Testis (tissue), 2 donors: ENCODE data around the gene PRKACA.

Source experiments
- POLR2A ChIP-seq: fragments of 450-650 bp; IDR thresholded peaks from one replicate; pipeline ENCODE4 v1.6.1; 2017; ENCODE audit warnings: antibody characterized with exemption, mild to moderate bottlenecking, moderate library complexity
- TF ChIP-seq, protein P1 (sequence below), 3 experiments: fragments of 450-650 bp in 2 of 3; fragments of 200-600 bp in 1 of 3; sonication (generic) in 1 of 3; IDR thresholded peaks; one replicate each; pipeline ENCODE4 v1.5.1; 2016 to 2019; ENCODE audit warnings: antibody characterized with exemption in 3 of 3, mild to moderate bottlenecking in 2 of 3, moderate library complexity in 1 of 3

DNA sequence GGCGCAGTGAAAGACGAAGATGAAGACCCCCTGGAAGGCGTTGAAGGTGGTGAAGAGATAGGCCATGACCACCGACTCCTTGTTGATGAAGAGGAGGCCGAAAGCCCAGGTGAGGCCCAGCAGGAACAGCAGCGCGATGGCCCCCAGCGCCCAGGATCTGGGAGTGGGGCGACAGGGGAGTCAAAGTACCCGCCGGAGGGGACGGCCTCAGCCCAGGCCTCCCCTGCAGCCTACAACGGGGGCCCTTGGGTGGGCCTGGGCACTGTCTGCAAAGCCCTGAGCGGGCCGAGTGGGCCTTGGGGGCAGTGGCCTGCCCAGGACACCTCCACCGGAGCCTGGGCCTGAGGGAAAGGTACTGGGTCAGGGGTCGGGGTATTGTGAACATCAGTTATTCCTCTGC, 37.8 kb upstream of the PRKACA start:
- TF ChIP-seq, protein P1, sequence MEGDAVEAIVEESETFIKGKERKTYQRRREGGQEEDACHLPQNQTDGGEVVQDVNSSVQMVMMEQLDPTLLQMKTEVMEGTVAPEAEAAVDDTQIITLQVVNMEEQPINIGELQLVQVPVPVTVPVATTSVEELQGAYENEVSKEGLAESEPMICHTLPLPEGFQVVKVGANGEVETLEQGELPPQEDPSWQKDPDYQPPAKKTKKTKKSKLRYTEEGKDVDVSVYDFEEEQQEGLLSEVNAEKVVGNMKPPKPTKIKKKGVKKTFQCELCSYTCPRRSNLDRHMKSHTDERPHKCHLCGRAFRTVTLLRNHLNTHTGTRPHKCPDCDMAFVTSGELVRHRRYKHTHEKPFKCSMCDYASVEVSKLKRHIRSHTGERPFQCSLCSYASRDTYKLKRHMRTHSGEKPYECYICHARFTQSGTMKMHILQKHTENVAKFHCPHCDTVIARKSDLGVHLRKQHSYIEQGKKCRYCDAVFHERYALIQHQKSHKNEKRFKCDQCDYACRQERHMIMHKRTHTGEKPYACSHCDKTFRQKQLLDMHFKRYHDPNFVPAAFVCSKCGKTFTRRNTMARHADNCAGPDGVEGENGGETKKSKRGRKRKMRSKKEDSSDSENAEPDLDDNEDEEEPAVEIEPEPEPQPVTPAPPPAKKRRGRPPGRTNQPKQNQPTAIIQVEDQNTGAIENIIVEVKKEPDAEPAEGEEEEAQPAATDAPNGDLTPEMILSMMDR (IDR thresholded peaks at IDR 0.05), result no peak
- no peak for TF ChIP-seq POLR2A
